Lower lobe of right lung (tissue), 2 donors: ENCODE results near the gene TUBGCP3. TPM values are rescaled to one million over a fixed set of nuclear protein-coding genes. Genes with fewer than 3 reads are reported as not detected.

Experiments used
- ATAC-seq, 2 donors: fragments of 200-7000 bp; cut with Tn5 transposase; one replicate each; pipeline ENCODE4 v1.9.1; 2020 to 2022; ENCODE audit warnings: mild to moderate bottlenecking in 2 of 2, moderate library complexity in 2 of 2
- DNase-seq: peaks from one replicate; pipeline ENCODE4 v3.0.0-alpha.2; 2020
- H3K27ac ChIP-seq: fragments of 200-600 bp; one replicate; pipeline ENCODE4 v1.8.0; 2022
- H3K27me3 ChIP-seq: fragments of 200-600 bp; one replicate; pipeline ENCODE4 v1.8.0; 2022; ENCODE audit warnings: low read depth
- H3K36me3 ChIP-seq: fragments of 200-600 bp; one replicate; pipeline ENCODE4 v1.8.0; 2022; ENCODE audit warnings: mild to moderate bottlenecking
- H3K4me1 ChIP-seq: fragments of 200-600 bp; one replicate; pipeline ENCODE4 v1.8.0; 2022
- H3K4me3 ChIP-seq: fragments of 200-600 bp; one replicate; pipeline ENCODE4 v1.8.0; 2022; ENCODE audit warnings: mild to moderate bottlenecking
- H3K9me3 ChIP-seq: fragments of 200-600 bp; one replicate; pipeline ENCODE4 v1.8.0; 2022
- intact Hi-C: fragments of 100-400 bp; cut with DNase I; formaldehyde crosslinking; loops from one replicate; pipeline ENCODE4 v1.11.0; 2022
- total RNA-seq: library from RNA; stranded (reverse); fragmentation: NEBNext Ultra II Directional; extraction: Animal tissue kit (Norgen Biotek cat#: 25700); gene quantifications from one replicate; pipeline ENCODE4 v1.2.1, GENCODE V29; 2021
- TF ChIP-seq, protein P1 (sequence below): fragments of 200-600 bp; IDR thresholded peaks from one replicate; pipeline ENCODE4 v1.8.0; 2022; ENCODE audit warnings: antibody characterized with exemption, mild to moderate bottlenecking
- donor health status: DM: no; HTN: yes; CAD: no; lungs with severe emphysema.

Gene TUBGCP3
- total RNA-seq, 1 donor from 2014 or later: 34.5 TPM

DNA sequence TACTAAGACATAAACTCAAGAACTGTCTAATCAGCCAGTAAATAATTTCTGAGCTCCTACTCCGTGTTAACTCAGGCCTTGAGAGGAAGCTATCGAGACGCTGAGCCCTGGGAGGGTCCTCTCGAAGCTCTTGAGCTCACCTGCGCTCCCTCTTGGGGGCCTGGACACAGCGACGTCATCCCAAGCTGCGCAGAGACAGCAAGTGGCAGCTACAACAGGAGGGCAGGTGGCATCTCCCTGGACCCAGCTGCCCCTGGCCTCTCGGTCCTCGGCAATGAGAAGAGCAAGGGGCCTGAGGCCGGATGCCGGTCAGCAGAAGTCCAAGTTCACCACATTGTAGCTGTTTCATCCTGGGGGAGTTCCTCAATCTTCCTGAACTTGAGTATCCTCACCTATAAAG, 30.5 kb upstream of the TUBGCP3 start:
- Histone ChIP-seq H3K27ac (no peak overlapping the region), H3K4me3 (no peak overlapping the region), H3K36me3 (no peaks in the 10 kb centered on the region), H3K27me3 (peaks cover 4% of the 10 kb centered on the region), H3K9me3 (no peaks in the 10 kb centered on the region), H3K4me1 (no peaks in the 10 kb centered on the region)
- ATAC-seq (no peak), DNase-seq (no peak)
- intact Hi-C loops: no loop called here
- TF ChIP-seq, protein P1, sequence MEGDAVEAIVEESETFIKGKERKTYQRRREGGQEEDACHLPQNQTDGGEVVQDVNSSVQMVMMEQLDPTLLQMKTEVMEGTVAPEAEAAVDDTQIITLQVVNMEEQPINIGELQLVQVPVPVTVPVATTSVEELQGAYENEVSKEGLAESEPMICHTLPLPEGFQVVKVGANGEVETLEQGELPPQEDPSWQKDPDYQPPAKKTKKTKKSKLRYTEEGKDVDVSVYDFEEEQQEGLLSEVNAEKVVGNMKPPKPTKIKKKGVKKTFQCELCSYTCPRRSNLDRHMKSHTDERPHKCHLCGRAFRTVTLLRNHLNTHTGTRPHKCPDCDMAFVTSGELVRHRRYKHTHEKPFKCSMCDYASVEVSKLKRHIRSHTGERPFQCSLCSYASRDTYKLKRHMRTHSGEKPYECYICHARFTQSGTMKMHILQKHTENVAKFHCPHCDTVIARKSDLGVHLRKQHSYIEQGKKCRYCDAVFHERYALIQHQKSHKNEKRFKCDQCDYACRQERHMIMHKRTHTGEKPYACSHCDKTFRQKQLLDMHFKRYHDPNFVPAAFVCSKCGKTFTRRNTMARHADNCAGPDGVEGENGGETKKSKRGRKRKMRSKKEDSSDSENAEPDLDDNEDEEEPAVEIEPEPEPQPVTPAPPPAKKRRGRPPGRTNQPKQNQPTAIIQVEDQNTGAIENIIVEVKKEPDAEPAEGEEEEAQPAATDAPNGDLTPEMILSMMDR: no peak

- no peaks in the 10 kb centered on the region for H3K36me3 ChIP-seq
- H3K9me3 ChIP-seq: no peaks in the 10 kb centered on the region
- H3K4me1 ChIP-seq: no peaks in the 10 kb centered on the region
- H3K27ac ChIP-seq: no peak overlapping the region
- intact Hi-C loops: no loop called here
- TF ChIP-seq, protein P1: no peak
- no peak for ATAC-seq
- H3K27me3 ChIP-seq: peaks cover 4% of the 10 kb centered on the region
- DNase-seq: no peak
- H3K4me3 ChIP-seq: no peak overlapping the region
Measured at GRCh38 chr13:112617754-112618375, 29.9 kb upstream of the TUBGCP3 start.

GRCh38 chr13:112616586-112617362, 28.8 kb upstream of the TUBGCP3 start:
- Histone ChIP-seq H3K4me3 (no peak overlapping the region), H3K27ac (no peak overlapping the region), H3K9me3 (no peaks in the 10 kb centered on the region), H3K36me3 (no peaks in the 10 kb centered on the region), H3K27me3 (peaks cover 1% of the 10 kb centered on the region), H3K4me1 (no peaks in the 10 kb centered on the region)
- TF ChIP-seq, protein P1: peak; percentile 66
- intact Hi-C loops: no loop called here
- ATAC-seq (peak; percentile 50), DNase-seq (no peak)

DNA sequence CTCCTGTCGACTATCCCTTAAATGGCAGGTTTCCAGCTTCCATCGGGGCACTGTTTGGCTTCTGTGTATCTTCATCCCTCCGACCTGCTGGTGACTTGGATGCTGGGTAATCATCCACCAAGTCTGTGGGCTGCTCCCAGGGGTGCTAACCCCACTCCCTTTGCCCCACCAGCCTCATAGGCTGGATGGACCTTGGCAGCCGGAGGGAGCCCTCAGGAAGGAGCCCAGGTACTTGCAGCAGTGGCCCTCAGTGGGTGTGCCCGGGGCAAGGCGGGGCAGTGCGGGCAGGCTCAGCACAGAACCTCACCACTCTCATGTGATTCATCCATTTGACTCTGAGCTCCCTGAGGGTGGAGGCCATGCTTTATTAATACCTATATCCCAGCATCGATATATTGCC, 27.4 kb upstream of the TUBGCP3 start:
- H3K27ac ChIP-seq: no peak overlapping the region
- DNase-seq (no peak), ATAC-seq (no peak)
- H3K36me3 ChIP-seq: no peaks in the 10 kb centered on the region
- no peaks in the 10 kb centered on the region for H3K4me1 ChIP-seq
- H3K9me3 ChIP-seq: no peaks in the 10 kb centered on the region
- intact Hi-C loops: no loop called here
- H3K27me3 ChIP-seq: no peaks in the 10 kb centered on the region
- H3K4me3 ChIP-seq: no peak overlapping the region
- TF ChIP-seq, protein P1: no peak

DNA sequence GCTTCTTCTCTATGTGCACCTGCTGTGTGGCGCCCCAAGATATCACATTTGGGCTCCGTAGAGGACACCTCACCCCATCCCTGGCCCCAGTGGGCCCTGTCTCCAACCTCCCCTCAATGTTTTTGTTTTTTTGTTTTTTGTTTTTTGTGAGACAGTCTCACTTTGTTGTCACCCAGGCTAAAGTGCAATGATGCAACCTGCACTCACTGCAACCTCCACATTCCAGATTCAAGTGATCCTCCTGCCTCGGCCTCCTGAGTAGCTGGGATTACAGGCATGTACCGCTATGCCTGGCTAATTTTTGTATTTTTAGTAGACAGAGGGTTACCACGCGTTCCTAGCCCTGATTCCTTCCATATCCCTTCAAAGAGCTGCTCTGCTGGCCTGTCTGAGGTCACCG, 26.9 kb upstream of the TUBGCP3 start:
- H3K9me3 ChIP-seq: no peaks in the 10 kb centered on the region
- TF ChIP-seq, protein P1: no peak
- H3K27me3 ChIP-seq: no peaks in the 10 kb centered on the region
- DNase-seq (no peak), ATAC-seq (no peak)
- intact Hi-C loops: no loop called here
- H3K27ac ChIP-seq: no peak overlapping the region
- H3K36me3 ChIP-seq: no peaks in the 10 kb centered on the region
- H3K4me3 ChIP-seq: no peak overlapping the region
- no peaks in the 10 kb centered on the region for H3K4me1 ChIP-seq
